ENCODE measurements around the gene IL33. TPM values are rescaled to one million over a fixed set of nuclear protein-coding genes. Genes with fewer than 3 reads are reported as not detected.

The IL33 gene
- total RNA-seq, 1 experiment from 2014 or later, result 0.07 TPM

- ATAC-seq (no peak), DNase-seq (ENCODE audit: low spot score) (no peak)
- H3K4me3 Mint-ChIP-seq, result no peak overlapping the region
- no peak overlapping the region for H3K27ac Mint-ChIP-seq
- H3K9me3 Mint-ChIP-seq, result peaks cover 9% of the 10 kb centered on the region
- H3K27me3 Mint-ChIP-seq (ENCODE audit: low read depth), result peaks cover 2% of the 10 kb centered on the region; the same call in 1 of the 2 replicates
- POLR2A ChIA-PET, result no interaction called here
- CTCF ChIA-PET, result interaction anchor here (1.2 kb wide), 1 partner anchor 248 kb away, joined by 5 read pairs; no protein-coding TSS in a partner anchor
- TF ChIP-seq, protein P1, sequence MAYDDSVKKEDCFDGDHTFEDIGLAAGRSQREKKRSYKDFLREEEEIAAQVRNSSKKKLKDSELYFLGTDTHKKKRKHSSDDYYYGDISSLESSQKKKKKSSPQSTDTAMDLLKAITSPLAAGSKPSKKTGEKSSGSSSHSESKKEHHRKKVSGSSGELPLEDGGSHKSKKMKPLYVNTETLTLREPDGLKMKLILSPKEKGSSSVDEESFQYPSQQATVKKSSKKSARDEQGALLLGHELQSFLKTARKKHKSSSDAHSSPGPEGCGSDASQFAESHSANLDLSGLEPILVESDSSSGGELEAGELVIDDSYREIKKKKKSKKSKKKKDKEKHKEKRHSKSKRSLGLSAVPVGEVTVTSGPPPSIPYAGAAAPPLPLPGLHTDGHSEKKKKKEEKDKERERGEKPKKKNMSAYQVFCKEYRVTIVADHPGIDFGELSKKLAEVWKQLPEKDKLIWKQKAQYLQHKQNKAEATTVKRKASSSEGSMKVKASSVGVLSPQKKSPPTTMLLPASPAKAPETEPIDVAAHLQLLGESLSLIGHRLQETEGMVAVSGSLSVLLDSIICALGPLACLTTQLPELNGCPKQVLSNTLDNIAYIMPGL (CRISPR knock-in tag; IDR thresholded peaks at IDR 0.05), result no peak
- TF ChIP-seq KAT7 (CRISPR knock-in tag; IDR thresholded peaks at IDR 0.05; ENCODE audit: borderline replicate concordance) (no peak), USF2 (CRISPR knock-in tag; IDR thresholded peaks at IDR 0.05) (no peak), FOXP1 (CRISPR knock-in tag; IDR thresholded peaks at IDR 0.05; ENCODE audit: borderline replicate concordance) (no peak), FOXK1 (CRISPR knock-in tag; IDR thresholded peaks at IDR 0.05) (no peak), CREM (CRISPR knock-in tag; IDR thresholded peaks at IDR 0.05) (no peak), TEAD4 (CRISPR knock-in tag; IDR thresholded peaks at IDR 0.05) (no peak)
- TF ChIP-seq, protein P2, sequence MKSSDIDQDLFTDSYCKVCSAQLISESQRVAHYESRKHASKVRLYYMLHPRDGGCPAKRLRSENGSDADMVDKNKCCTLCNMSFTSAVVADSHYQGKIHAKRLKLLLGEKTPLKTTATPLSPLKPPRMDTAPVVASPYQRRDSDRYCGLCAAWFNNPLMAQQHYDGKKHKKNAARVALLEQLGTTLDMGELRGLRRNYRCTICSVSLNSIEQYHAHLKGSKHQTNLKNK (CRISPR knock-in tag; IDR thresholded peaks at IDR 0.05), result no peak
- H3K36me3 Mint-ChIP-seq, result no peaks in the 10 kb centered on the region
- no peaks in the 10 kb centered on the region for H3K4me1 Mint-ChIP-seq
Observed at GRCh38 chr9:6301858-6302257, 86.3 kb downstream of the IL33 start.

DNA sequence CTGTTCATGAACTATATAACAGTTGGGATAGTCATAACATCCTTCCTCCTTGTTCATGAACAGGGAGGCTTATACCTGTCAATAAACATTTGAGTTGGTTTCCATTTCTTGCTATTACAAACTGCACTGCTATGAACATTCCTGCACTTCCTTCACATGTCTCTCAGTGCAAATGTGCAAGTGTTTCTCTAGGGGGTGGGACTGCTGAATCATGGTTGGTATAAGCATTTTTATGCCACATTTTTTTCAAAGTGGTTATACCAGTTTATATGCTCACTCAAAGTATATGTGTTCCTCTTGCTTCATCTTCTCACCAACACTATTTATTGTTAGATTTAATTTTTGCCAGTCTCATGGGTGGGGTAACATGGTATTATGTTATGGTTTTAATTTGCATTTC lies 86.8 kb downstream of the IL33 start:
- H3K36me3 Mint-ChIP-seq, result no peaks in the 10 kb centered on the region
- no peaks in the 10 kb centered on the region for H3K4me1 Mint-ChIP-seq
- DNase-seq (ENCODE audit: low spot score) (no peak), ATAC-seq (no peak)
- no peak overlapping the region for H3K4me3 Mint-ChIP-seq
- peaks cover 7% of the 10 kb centered on the region for H3K9me3 Mint-ChIP-seq
- ChIA-PET CTCF (no interaction called here), POLR2A (no interaction called here)
- H3K27ac Mint-ChIP-seq, result no peak overlapping the region
- H3K27me3 Mint-ChIP-seq (ENCODE audit: low read depth), result peaks cover 2% of the 10 kb centered on the region; the same call in 1 of the 2 replicates
- no peak for TF ChIP-seq SOX15 (CRISPR knock-in tag; IDR thresholded peaks at IDR 0.05)
- TF ChIP-seq, protein P3, sequence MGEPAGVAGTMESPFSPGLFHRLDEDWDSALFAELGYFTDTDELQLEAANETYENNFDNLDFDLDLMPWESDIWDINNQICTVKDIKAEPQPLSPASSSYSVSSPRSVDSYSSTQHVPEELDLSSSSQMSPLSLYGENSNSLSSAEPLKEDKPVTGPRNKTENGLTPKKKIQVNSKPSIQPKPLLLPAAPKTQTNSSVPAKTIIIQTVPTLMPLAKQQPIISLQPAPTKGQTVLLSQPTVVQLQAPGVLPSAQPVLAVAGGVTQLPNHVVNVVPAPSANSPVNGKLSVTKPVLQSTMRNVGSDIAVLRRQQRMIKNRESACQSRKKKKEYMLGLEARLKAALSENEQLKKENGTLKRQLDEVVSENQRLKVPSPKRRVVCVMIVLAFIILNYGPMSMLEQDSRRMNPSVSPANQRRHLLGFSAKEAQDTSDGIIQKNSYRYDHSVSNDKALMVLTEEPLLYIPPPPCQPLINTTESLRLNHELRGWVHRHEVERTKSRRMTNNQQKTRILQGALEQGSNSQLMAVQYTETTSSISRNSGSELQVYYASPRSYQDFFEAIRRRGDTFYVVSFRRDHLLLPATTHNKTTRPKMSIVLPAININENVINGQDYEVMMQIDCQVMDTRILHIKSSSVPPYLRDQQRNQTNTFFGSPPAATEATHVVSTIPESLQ (CRISPR knock-in tag; IDR thresholded peaks at IDR 0.05), result no peak
- no peak for TF ChIP-seq FOXK1 (CRISPR knock-in tag; IDR thresholded peaks at IDR 0.05)
- no peak for TF ChIP-seq ZNF121 (CRISPR knock-in tag; IDR thresholded peaks at IDR 0.05)
- TF ChIP-seq ZNF416 (CRISPR knock-in tag; IDR thresholded peaks at IDR 0.05), result no peak
- no peak for TF ChIP-seq ZNF425 (CRISPR knock-in tag; conservative IDR thresholded peaks at IDR 0.05)
- no peak for TF ChIP-seq GTF2I (CRISPR knock-in tag; conservative IDR thresholded peaks at IDR 0.05)
- no peak for TF ChIP-seq ETV6 (CRISPR knock-in tag; IDR thresholded peaks at IDR 0.05)
- no peak for TF ChIP-seq OVOL2 (CRISPR knock-in tag; IDR thresholded peaks at IDR 0.05; ENCODE audit: borderline replicate concordance)
- TF ChIP-seq NR2C2 (CRISPR knock-in tag; IDR thresholded peaks at IDR 0.05), result no peak
- no peak for TF ChIP-seq KAT7 (CRISPR knock-in tag; IDR thresholded peaks at IDR 0.05; ENCODE audit: borderline replicate concordance)
- TF ChIP-seq RORB (CRISPR knock-in tag; IDR thresholded peaks at IDR 0.05), result no peak
- TF ChIP-seq, protein P4, sequence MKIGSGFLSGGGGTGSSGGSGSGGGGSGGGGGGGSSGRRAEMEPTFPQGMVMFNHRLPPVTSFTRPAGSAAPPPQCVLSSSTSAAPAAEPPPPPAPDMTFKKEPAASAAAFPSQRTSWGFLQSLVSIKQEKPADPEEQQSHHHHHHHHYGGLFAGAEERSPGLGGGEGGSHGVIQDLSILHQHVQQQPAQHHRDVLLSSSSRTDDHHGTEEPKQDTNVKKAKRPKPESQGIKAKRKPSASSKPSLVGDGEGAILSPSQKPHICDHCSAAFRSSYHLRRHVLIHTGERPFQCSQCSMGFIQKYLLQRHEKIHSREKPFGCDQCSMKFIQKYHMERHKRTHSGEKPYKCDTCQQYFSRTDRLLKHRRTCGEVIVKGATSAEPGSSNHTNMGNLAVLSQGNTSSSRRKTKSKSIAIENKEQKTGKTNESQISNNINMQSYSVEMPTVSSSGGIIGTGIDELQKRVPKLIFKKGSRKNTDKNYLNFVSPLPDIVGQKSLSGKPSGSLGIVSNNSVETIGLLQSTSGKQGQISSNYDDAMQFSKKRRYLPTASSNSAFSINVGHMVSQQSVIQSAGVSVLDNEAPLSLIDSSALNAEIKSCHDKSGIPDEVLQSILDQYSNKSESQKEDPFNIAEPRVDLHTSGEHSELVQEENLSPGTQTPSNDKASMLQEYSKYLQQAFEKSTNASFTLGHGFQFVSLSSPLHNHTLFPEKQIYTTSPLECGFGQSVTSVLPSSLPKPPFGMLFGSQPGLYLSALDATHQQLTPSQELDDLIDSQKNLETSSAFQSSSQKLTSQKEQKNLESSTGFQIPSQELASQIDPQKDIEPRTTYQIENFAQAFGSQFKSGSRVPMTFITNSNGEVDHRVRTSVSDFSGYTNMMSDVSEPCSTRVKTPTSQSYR (CRISPR knock-in tag; IDR thresholded peaks at IDR 0.05), result no peak
- TF ChIP-seq NR3C1 (CRISPR knock-in tag; conservative IDR thresholded peaks at IDR 0.05; ENCODE audit: low read depth), result no peak

Measured in WTC11 (cell line).